CD4-positive, alpha-beta T cell (primary cell): ENCODE measurements around the gene TMED10. TPM values are rescaled to one million over a fixed set of nuclear protein-coding genes. Genes with fewer than 3 reads are reported as not detected.
"Not testable (repeated sequence)": the region's sequence is repeated elsewhere in the genome, so short reads cannot be mapped to it uniquely, and the experiment has no call there.

ENCODE experiments used
- ATAC-seq: fragments of 200-7000 bp; cut with Tn5 transposase; one replicate; pipeline ENCODE4 v1.10.0; 2022; ENCODE audit warnings: mild to moderate bottlenecking; ENCODE audit not compliant: poor library complexity
- CTCF ChIA-PET: fragments of 350-600 bp; sonication (Branson Sonifier 250); formaldehyde crosslinking; loops from one replicate; lab custom pipeline; 2021; ENCODE audit warnings: antibody characterized with exemption, inconsistent platforms; lab: Charles Lee
- POLR2A ChIA-PET: fragments of 350-600 bp; sonication (Branson Sonifier 250); formaldehyde crosslinking; loops from one replicate; lab custom pipeline; 2021; ENCODE audit warnings: antibody characterized with exemption, inconsistent platforms; lab: Charles Lee
- DNase-seq, 14 experiments: peaks; one replicate each; pipeline ENCODE4 v3.0.0-alpha.2; 2013 to 2020; ENCODE audit warnings: mixed read lengths in 2 of 14
- H3K27ac ChIP-seq, 2 donors: one replicate each; pipeline versions ENCODE4 v1.5.1 to v1.7.0; 2013; ENCODE audit warnings: low read length in 2 of 2, low read depth in 1 of 2, mild to moderate bottlenecking in 1 of 2
- H3K27me3 ChIP-seq, 2 experiments: 1 replicate in 1 of 2; 2 replicates in 1 of 2; pipeline versions ENCODE4 v1.6.1 to v1.7.0; 2013; ENCODE audit warnings: low read length in 2 of 2, control low read depth in 1 of 2, mild to moderate bottlenecking in 1 of 2, moderate library complexity in 1 of 2; ENCODE audit not compliant: insufficient read depth in 2 of 2, control insufficient read depth in 1 of 2
- H3K36me3 ChIP-seq: one replicate; pipeline ENCODE4 v1.6.1; 2013; ENCODE audit warnings: low read length, control low read depth; ENCODE audit not compliant: insufficient read depth
- H3K4me1 ChIP-seq: one replicate; pipeline ENCODE4 v1.6.1; 2013; ENCODE audit warnings: low read length, control low read depth; ENCODE audit not compliant: insufficient read depth
- H3K4me3 ChIP-seq: one replicate; pipeline ENCODE4 v1.5.1; 2013; ENCODE audit warnings: mild to moderate bottlenecking, low read length, moderate library complexity
- H3K9me3 ChIP-seq, 2 experiments: 1 replicate in 1 of 2; 2 replicates in 1 of 2; pipeline versions ENCODE4 v1.6.1 to v1.7.0; 2013; ENCODE audit warnings: low read length in 2 of 2, mild to moderate bottlenecking in 2 of 2, control low read depth in 1 of 2, moderate library complexity in 1 of 2; ENCODE audit not compliant: control insufficient read depth in 1 of 2, insufficient read depth in 1 of 2
- H3K27ac Mint-ChIP-seq: one replicate; pipeline ENCODE4 v1.8.0; 2020; ENCODE audit warnings: mixed read lengths
- H3K27me3 Mint-ChIP-seq: one replicate; pipeline ENCODE4 v1.8.0; 2021; ENCODE audit warnings: mixed read lengths
- H3K36me3 Mint-ChIP-seq: one replicate; pipeline ENCODE4 v1.8.0; 2021; ENCODE audit warnings: low read depth, mixed read lengths
- H3K4me1 Mint-ChIP-seq: one replicate; pipeline ENCODE4 v1.8.0; 2021; ENCODE audit warnings: low read depth, mixed read lengths
- H3K4me3 Mint-ChIP-seq: one replicate; pipeline ENCODE4 v1.8.0; 2020; ENCODE audit warnings: mild to moderate bottlenecking, mixed read lengths
- H3K9me3 Mint-ChIP-seq: one replicate; pipeline ENCODE4 v1.8.0; 2020; ENCODE audit warnings: mixed read lengths
- intact Hi-C, 2 experiments: fragments of 100-400 bp; cut with DNase I in 1 of 2; cut with micrococcal nuclease in 1 of 2; formaldehyde crosslinking; loops; one replicate each; pipeline versions ENCODE4 v1.15.1 to v1.9.0; 2023 to 2025; cut with DNase I, micrococcal nuclease
- total RNA-seq, 174 experiments: library from RNA in 2 of 174; stranded (reverse) in 2 of 174; gene quantifications; one replicate each; pipeline ENCODE4 v1.2.3 and lab custom pipeline; 2021 to 2026
- TF ChIP-seq, protein P1 (sequence below): fragments of 200-600 bp; IDR thresholded peaks from one replicate; pipeline ENCODE4 v1.8.0; 2022; ENCODE audit warnings: antibody characterized with exemption, mild to moderate bottlenecking

TMED10 gene
- total RNA-seq, 2 experiments from 2014 or later, result 153 to 156 TPM

DNA sequence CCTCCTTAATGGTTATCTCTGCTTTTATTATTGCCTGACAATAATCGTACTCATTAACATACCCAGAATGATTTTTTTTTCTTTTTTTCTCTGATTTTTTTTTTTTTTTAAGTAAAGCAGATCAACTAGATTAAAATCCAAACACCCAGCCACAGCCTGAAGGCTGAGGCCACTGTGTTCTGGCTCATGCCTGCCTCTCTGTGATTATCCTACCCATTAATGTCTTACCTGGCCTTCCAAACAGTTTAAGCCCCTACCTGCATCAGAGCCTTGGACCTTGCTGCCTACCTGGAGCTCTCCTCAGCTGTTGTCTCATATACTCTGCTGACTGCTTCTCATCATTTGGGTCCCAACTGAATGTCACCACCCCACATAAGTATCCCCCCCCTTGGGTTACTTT, 6.8 kb upstream of the TMED10 start:
- H3K27ac Mint-ChIP-seq, result no peak overlapping the region
- no peaks in the 10 kb centered on the region for H3K27me3 Mint-ChIP-seq
- DNase-seq (no peak), ATAC-seq (no peak)
- TF ChIP-seq, protein P1, sequence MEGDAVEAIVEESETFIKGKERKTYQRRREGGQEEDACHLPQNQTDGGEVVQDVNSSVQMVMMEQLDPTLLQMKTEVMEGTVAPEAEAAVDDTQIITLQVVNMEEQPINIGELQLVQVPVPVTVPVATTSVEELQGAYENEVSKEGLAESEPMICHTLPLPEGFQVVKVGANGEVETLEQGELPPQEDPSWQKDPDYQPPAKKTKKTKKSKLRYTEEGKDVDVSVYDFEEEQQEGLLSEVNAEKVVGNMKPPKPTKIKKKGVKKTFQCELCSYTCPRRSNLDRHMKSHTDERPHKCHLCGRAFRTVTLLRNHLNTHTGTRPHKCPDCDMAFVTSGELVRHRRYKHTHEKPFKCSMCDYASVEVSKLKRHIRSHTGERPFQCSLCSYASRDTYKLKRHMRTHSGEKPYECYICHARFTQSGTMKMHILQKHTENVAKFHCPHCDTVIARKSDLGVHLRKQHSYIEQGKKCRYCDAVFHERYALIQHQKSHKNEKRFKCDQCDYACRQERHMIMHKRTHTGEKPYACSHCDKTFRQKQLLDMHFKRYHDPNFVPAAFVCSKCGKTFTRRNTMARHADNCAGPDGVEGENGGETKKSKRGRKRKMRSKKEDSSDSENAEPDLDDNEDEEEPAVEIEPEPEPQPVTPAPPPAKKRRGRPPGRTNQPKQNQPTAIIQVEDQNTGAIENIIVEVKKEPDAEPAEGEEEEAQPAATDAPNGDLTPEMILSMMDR, result no peak
- no peak overlapping the region for H3K27ac ChIP-seq
- no peak overlapping the region for H3K4me3 Mint-ChIP-seq
- no peaks in the 10 kb centered on the region for H3K4me1 Mint-ChIP-seq
- POLR2A ChIA-PET, result interaction anchor here (1.3 kb wide), 1 partner anchor 48 kb away, joined by 3 read pairs; no protein-coding TSS in a partner anchor
- no peaks in the 10 kb centered on the region for H3K9me3 Mint-ChIP-seq
- H3K27me3 ChIP-seq, result no peaks in the 10 kb centered on the region
- H3K9me3 ChIP-seq, result no peaks in the 10 kb centered on the region
- intact Hi-C loops, result no loop called here
- CTCF ChIA-PET, result no interaction called here
- no peaks in the 10 kb centered on the region for H3K36me3 Mint-ChIP-seq
- H3K36me3 ChIP-seq, result no peaks in the 10 kb centered on the region
- H3K4me3 ChIP-seq, result no peak overlapping the region
- no peaks in the 10 kb centered on the region for H3K4me1 ChIP-seq

DNA sequence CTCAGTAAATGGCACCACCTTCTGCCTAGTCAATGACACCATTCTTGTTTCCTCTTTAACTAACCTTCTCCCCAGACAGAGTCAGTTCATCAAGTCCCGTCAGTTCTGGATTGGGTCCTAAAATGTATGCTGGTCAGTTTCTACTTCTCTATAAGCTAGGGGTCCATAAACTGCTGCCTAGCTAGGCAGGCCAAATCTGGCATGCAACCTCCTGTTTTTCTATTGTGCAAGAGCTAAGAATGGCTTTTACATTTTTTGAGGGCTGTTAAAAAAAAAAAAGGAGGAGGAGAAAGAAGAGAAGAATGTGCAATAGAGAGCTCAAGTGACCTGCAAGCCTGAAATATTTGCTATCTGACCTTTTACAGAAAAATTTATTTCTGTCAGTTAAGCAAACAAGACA, 6.4 kb upstream of the TMED10 start:
- TF ChIP-seq, protein P1, result no peak
- ChIA-PET CTCF (no interaction called here), POLR2A (interaction anchor here (1.3 kb wide), 1 partner anchor 48 kb away, joined by 3 read pairs; no protein-coding TSS in a partner anchor)
- no peaks in the 10 kb centered on the region for H3K27me3 Mint-ChIP-seq
- intact Hi-C loops, result no loop called here
- no peaks in the 10 kb centered on the region for H3K9me3 Mint-ChIP-seq
- no peaks in the 10 kb centered on the region for H3K36me3 Mint-ChIP-seq
- no peaks in the 10 kb centered on the region for H3K9me3 ChIP-seq
- H3K4me1 Mint-ChIP-seq, result no peaks in the 10 kb centered on the region
- ATAC-seq, result no peak
- no peaks in the 10 kb centered on the region for H3K4me1 ChIP-seq
- H3K27ac ChIP-seq, result no peak overlapping the region
- H3K27me3 ChIP-seq, result no peaks in the 10 kb centered on the region
- no peak for DNase-seq
- no peak overlapping the region for H3K4me3 ChIP-seq
- no peak overlapping the region for H3K4me3 Mint-ChIP-seq
- no peak overlapping the region for H3K27ac Mint-ChIP-seq
- no peaks in the 10 kb centered on the region for H3K36me3 ChIP-seq

DNA sequence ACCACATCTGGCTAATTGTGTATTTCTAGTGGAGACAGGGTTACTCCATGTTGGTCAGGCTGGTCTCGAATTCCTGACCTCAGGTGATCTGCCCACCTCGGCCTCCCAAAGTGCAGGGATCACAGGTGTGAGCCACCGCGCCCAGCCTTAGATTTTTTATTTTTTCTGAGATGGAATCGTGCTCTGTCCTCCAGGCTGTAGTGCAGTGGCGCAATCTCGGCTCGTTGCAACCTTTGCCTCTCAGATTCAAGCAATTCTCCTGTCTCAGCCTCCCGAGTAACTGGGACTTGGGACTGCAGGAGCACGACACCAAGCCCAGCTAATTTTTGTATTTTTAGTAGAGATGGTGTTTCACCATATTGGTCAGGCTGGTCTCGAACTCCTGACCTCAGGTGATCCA, 5.8 kb upstream of the TMED10 start:
- not testable (repeated sequence) for H3K27ac ChIP-seq, H3K27ac Mint-ChIP-seq

More for the DNA sequence above, 5.8 kb upstream of the TMED10 start:
- DNase-seq, H3K36me3 ChIP-seq, CTCF ChIA-PET, H3K27me3 Mint-ChIP-seq, H3K4me1 ChIP-seq, intact Hi-C loops, H3K9me3 ChIP-seq, H3K4me3 Mint-ChIP-seq, H3K9me3 Mint-ChIP-seq, H3K4me1 Mint-ChIP-seq, H3K4me3 ChIP-seq, ATAC-seq, H3K27me3 ChIP-seq, H3K36me3 Mint-ChIP-seq: not testable (repeated sequence)
- POLR2A ChIA-PET, result interaction anchor here (1.3 kb wide), 1 partner anchor 49 kb away, joined by 3 read pairs; no protein-coding TSS in a partner anchor
